HG03378 (cell line): Measurements from ENCODE around the gene OGG1.

Experiments used
- ATAC-seq: cut with Tn5 transposase; IDR thresholded peaks from one replicate; pipeline ENCODE4 v1.9.1; 2021; ENCODE audit warnings: mild to moderate bottlenecking, moderate library complexity; ENCODE audit not compliant: unreplicated experiment

OGG1 gene

GRCh38 chr3:9781978-9782603, 32.3 kb downstream of the OGG1 start:
- ATAC-seq: no peak

- no peak for ATAC-seq
Measured at GRCh38 chr3:9782770-9783169, 33.0 kb downstream of the OGG1 start.

GRCh38 chr3:9783954-9784353, 34.2 kb downstream of the OGG1 start:
- ATAC-seq: no peak

GRCh38 chr3:9784965-9785364, 35.2 kb downstream of the OGG1 start:
- ATAC-seq: no peak

- ATAC-seq: no peak
Measured at GRCh38 chr3:9785602-9786001, 35.9 kb downstream of the OGG1 start.

- ATAC-seq: no peak
Measured at GRCh38 chr3:9786209-9786739, 36.5 kb downstream of the OGG1 start.

- ATAC-seq: no peak
Measured at GRCh38 chr3:9786825-9787669, 37.3 kb downstream of the OGG1 start.

- ATAC-seq: no peak
Measured at GRCh38 chr3:9787714-9788113, 38.0 kb downstream of the OGG1 start.

GRCh38 chr3:9791127-9791526, 41.4 kb downstream of the OGG1 start:
- ATAC-seq: no peak

- peak; percentile 2 for ATAC-seq
Measured at GRCh38 chr3:9791790-9792404, 42.1 kb downstream of the OGG1 start.

- ATAC-seq: peak; percentile 86
Measured at GRCh38 chr3:9792405-9793160, 42.8 kb downstream of the OGG1 start, which contains the start of the genes ARPC4 and TADA3. ARPC4 (plus strand) TSS chr3:9793082; CDS start chr3:9793122, 40 bp downstream. TADA3 (minus strand) TSS chr3:9792473; CDS start chr3:9791466, 1,007 bp downstream.

GRCh38 chr3:9793161-9793781, 43.5 kb downstream of the OGG1 start:
- ATAC-seq: no peak

GRCh38 chr3:9794400-9794799, 44.6 kb downstream of the OGG1 start:
- no peak for ATAC-seq

GRCh38 chr3:9795207-9795606, 45.5 kb downstream of the OGG1 start:
- ATAC-seq: no peak

GRCh38 chr3:9797196-9797945, 47.6 kb downstream of the OGG1 start:
- no peak for ATAC-seq

GRCh38 chr3:9800529-9800928, 50.8 kb downstream of the OGG1 start:
- no peak for ATAC-seq

GRCh38 chr3:9803494-9803893, 53.7 kb downstream of the OGG1 start:
- no peak for ATAC-seq

- ATAC-seq: no peak
Measured at GRCh38 chr3:9804996-9805395, 55.2 kb downstream of the OGG1 start.

- no peak for ATAC-seq
Measured at GRCh38 chr3:9806137-9806536, 56.4 kb downstream of the OGG1 start.
